WTC11 (cell line): ENCODE measurements around the gene IL1RAP. TPM values are rescaled to one million over a fixed set of nuclear protein-coding genes. Genes with fewer than 3 reads are reported as not detected.

Experiments
- ATAC-seq: fragments of 200-7000 bp; cut with Tn5 transposase; 2 replicates; pipeline ENCODE4 v1.10.0; 2021; ENCODE audit warnings: mild to moderate bottlenecking, moderate library complexity
- CTCF ChIA-PET: fragments of 300-600 bp; sonication (Branson Sonifier 250); formaldehyde crosslinking; loops from one replicate; lab custom pipeline; 2021; ENCODE audit warnings: antibody characterized with exemption; lab: Charles Lee
- POLR2A ChIA-PET: fragments of 350-600 bp; sonication (Branson Sonifier 250); formaldehyde crosslinking; loops from one replicate; lab custom pipeline; 2021; ENCODE audit warnings: antibody characterized with exemption; lab: Charles Lee
- DNase-seq: peaks from one replicate; pipeline ENCODE4 v3.0.0; 2021; ENCODE audit warnings: low spot score
- H3K27ac Mint-ChIP-seq: 2 replicates; pipeline ENCODE4 v1.8.0; 2021; ENCODE audit warnings: mixed read lengths
- H3K27me3 Mint-ChIP-seq: 2 replicates; pipeline ENCODE4 v1.8.0; 2021; ENCODE audit warnings: low read depth, mild to moderate bottlenecking, moderate library complexity, mixed read lengths
- H3K36me3 Mint-ChIP-seq: 2 replicates; pipeline ENCODE4 v1.8.0; 2021; ENCODE audit warnings: mixed read lengths
- H3K4me1 Mint-ChIP-seq: 2 replicates; pipeline ENCODE4 v1.8.0; 2022; ENCODE audit warnings: mixed read lengths
- H3K4me3 Mint-ChIP-seq: 2 replicates; pipeline ENCODE4 v1.8.0; 2021; ENCODE audit warnings: mild to moderate bottlenecking, moderate library complexity, mixed read lengths
- H3K9me3 Mint-ChIP-seq: 2 replicates; pipeline ENCODE4 v1.8.0; 2021; ENCODE audit warnings: mixed read lengths
- AFF4 ChIP-seq: sonication (generic); formaldehyde crosslinking; IDR thresholded peaks from 2 replicates; pipeline ENCODE4 v1.8.1; 2023; ENCODE audit warnings: mild to moderate bottlenecking, missing genetic modification reagents, borderline replicate concordance
- AR ChIP-seq: fragments of 250-450 bp; sonication (Bioruptor Pico); IDR thresholded peaks from 2 replicates; pipeline ENCODE4 v1.9.0; 2021; ENCODE audit warnings: mild to moderate bottlenecking
- ATF1 ChIP-seq: sonication (generic); formaldehyde crosslinking; IDR thresholded peaks from 2 replicates; pipeline ENCODE4 v1.8.1; 2023; ENCODE audit warnings: mild to moderate bottlenecking, moderate library complexity, missing genetic modification reagents
- ATF2 ChIP-seq: sonication (generic); formaldehyde crosslinking; IDR thresholded peaks from 2 replicates; pipeline ENCODE4 v1.8.1; 2022; ENCODE audit warnings: low read depth, missing genetic modification reagents, borderline replicate concordance
- ATF6 ChIP-seq: sonication (generic); formaldehyde crosslinking; IDR thresholded peaks from 2 replicates; pipeline ENCODE4 v1.8.1; 2023; ENCODE audit warnings: mild to moderate bottlenecking, missing genetic modification reagents
- CDX4 ChIP-seq: fragments of 250-450 bp; sonication (Bioruptor Pico); IDR thresholded peaks from 2 replicates; pipeline ENCODE4 v1.9.0; 2021; ENCODE audit warnings: moderate library complexity, mild to moderate bottlenecking, inconsistent platforms, borderline replicate concordance
- CTCF ChIP-seq: fragments of 200-600 bp; IDR thresholded peaks from 2 replicates; pipeline ENCODE4 v1.8.0; 2022; ENCODE audit warnings: antibody characterized with exemption
- HMGXB4 ChIP-seq: sonication (generic); formaldehyde crosslinking; IDR thresholded peaks from 2 replicates; pipeline ENCODE4 v1.8.1; 2023; ENCODE audit warnings: mild to moderate bottlenecking, moderate library complexity, missing genetic modification reagents
- JUN ChIP-seq: sonication (generic); formaldehyde crosslinking; IDR thresholded peaks from 2 replicates; pipeline ENCODE4 v1.8.0; 2023; ENCODE audit warnings: mild to moderate bottlenecking, missing genetic modification reagents
- KAT7 ChIP-seq: sonication (generic); formaldehyde crosslinking; IDR thresholded peaks from 2 replicates; pipeline ENCODE4 v1.8.1; 2023; ENCODE audit warnings: missing genetic modification reagents, mild to moderate bottlenecking, borderline replicate concordance
- MLX ChIP-seq: sonication (generic); formaldehyde crosslinking; IDR thresholded peaks from 2 replicates; pipeline ENCODE4 v1.8.1; 2023; ENCODE audit warnings: mild to moderate bottlenecking, missing genetic modification reagents, moderate library complexity
- NFYB ChIP-seq: sonication (generic); formaldehyde crosslinking; conservative IDR thresholded peaks from 2 replicates; pipeline ENCODE4 v1.8.0; 2022; ENCODE audit warnings: low read depth, missing genetic modification reagents
- PREB ChIP-seq: sonication (generic); formaldehyde crosslinking; IDR thresholded peaks from 2 replicates; pipeline ENCODE4 v1.8.1; 2022; ENCODE audit warnings: mild to moderate bottlenecking, missing genetic modification reagents, moderate library complexity, borderline replicate concordance
- PRRX2 ChIP-seq: fragments of 250-450 bp; sonication (Bioruptor Pico); IDR thresholded peaks from 2 replicates; pipeline ENCODE4 v1.8.0; 2021; ENCODE audit warnings: mild to moderate bottlenecking
- SMAD3 ChIP-seq: sonication (generic); formaldehyde crosslinking; IDR thresholded peaks from 2 replicates; pipeline ENCODE4 v1.8.0; 2022; ENCODE audit warnings: missing genetic modification reagents, mild to moderate bottlenecking, borderline replicate concordance
- TCF7 ChIP-seq: sonication (generic); formaldehyde crosslinking; IDR thresholded peaks from 2 replicates; pipeline ENCODE4 v1.8.0; 2022; ENCODE audit warnings: mild to moderate bottlenecking, low read depth, missing genetic modification reagents, moderate library complexity
- TEAD4 ChIP-seq: sonication (generic); formaldehyde crosslinking; IDR thresholded peaks from 2 replicates; pipeline ENCODE4 v1.8.0; 2022; ENCODE audit warnings: mild to moderate bottlenecking, missing genetic modification reagents
- ZMAT4 ChIP-seq: fragments of 250-450 bp; sonication (Bioruptor Pico); IDR thresholded peaks from 2 replicates; pipeline ENCODE4 v1.9.0; 2021; ENCODE audit warnings: mild to moderate bottlenecking
- ZNF138 ChIP-seq: sonication (generic); formaldehyde crosslinking; conservative IDR thresholded peaks from 2 replicates; pipeline ENCODE4 v1.8.1; 2022; ENCODE audit warnings: mild to moderate bottlenecking, moderate library complexity, missing genetic modification reagents
- total RNA-seq: library from RNA; stranded (reverse); gene quantifications from 3 replicates; pipeline ENCODE4 v1.2.3, GENCODE V29; 2021

IL1RAP gene
- total RNA-seq, 1 experiment from 2014 or later, result 4.5 TPM

- TF ChIP-seq AR (CRISPR knock-in tag) (no peak), SMAD3 (no peak), KAT7 (CRISPR knock-in tag) (no peak)
These were observed 74.7 kb downstream of the IL1RAP start (continued) for GRCh38 chr3:190588570-190588969.

- POLR2A ChIA-PET, result no interaction called here
- DNase-seq, result no peak
- H3K4me3 Mint-ChIP-seq, result no peak overlapping the region
- H3K9me3 Mint-ChIP-seq, result 0 out of 2 replicates have a peak, but pooled peaks cover 4% of the 10 kb centered on the region
- no peaks in the 10 kb centered on the region for H3K27me3 Mint-ChIP-seq
- H3K27ac Mint-ChIP-seq, result no peak overlapping the region
- CTCF ChIA-PET, result interaction anchor here (1.4 kb wide), 1 partner anchor 111 kb away, joined by 3 read pairs; no protein-coding TSS in a partner anchor
- no peak for ATAC-seq
- peaks cover 15% of the 10 kb centered on the region for H3K4me1 Mint-ChIP-seq
- H3K36me3 Mint-ChIP-seq, result no peaks in the 10 kb centered on the region
- TF ChIP-seq ZNF138 (CRISPR knock-in tag) (no peak), CTCF (no peak), TCF7 (CRISPR knock-in tag) (no peak), ATF2 (CRISPR knock-in tag) (no peak), ATF6 (CRISPR knock-in tag) (no peak), JUN (CRISPR knock-in tag) (no peak), ZMAT4 (no peak), AFF4 (CRISPR knock-in tag) (no peak), CDX4 (CRISPR knock-in tag) (no peak), PRRX2 (CRISPR knock-in tag) (no peak), ATF1 (CRISPR knock-in tag) (no peak), PREB (no peak), NFYB (CRISPR knock-in tag) (no peak), MLX (no peak), HMGXB4 (CRISPR knock-in tag) (no peak), TEAD4 (CRISPR knock-in tag) (no peak)
These were observed 75.4 kb downstream of the IL1RAP start for GRCh38 chr3:190589326-190589725.
